OCI-LY3 (cell line): ENCODE results near the gene HSPA12A.

Experiments
- EZH2phosphoT487 ChIP-seq: fragments of 200-600 bp; shearing (Covaris generic); IDR thresholded peaks from 2 replicates; pipeline ENCODE4 v1.6.1; 2018; ENCODE audit warnings: antibody characterized with exemption, mixed run types, low read depth
- TF ChIP-seq, protein P1 (sequence below): fragments of 200-600, 300-600 bp; sonication (generic); IDR thresholded peaks from 2 replicates; pipeline ENCODE4 v1.5.1; 2014; ENCODE audit warnings: antibody characterized with exemption, low read length, low read depth

DNA sequence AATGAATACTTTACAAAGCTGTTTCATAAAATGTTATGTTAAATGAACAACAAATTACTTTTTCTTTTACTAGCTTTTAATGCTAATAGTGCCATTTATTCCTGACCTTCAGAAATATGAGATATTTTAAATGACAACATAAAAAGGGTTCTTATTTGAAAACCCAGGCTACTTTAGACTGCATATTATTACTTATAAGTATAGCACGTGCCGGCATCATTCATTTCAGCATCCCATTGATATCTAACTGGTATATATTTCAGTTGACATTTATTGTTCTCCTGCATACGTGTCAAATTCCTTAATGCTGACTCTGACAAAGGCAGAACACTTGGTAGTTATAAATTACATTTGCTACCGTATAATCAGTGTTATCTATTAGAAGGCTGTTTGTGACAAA, 86.3 kb downstream of the HSPA12A start:
- TF ChIP-seq, protein P1, sequence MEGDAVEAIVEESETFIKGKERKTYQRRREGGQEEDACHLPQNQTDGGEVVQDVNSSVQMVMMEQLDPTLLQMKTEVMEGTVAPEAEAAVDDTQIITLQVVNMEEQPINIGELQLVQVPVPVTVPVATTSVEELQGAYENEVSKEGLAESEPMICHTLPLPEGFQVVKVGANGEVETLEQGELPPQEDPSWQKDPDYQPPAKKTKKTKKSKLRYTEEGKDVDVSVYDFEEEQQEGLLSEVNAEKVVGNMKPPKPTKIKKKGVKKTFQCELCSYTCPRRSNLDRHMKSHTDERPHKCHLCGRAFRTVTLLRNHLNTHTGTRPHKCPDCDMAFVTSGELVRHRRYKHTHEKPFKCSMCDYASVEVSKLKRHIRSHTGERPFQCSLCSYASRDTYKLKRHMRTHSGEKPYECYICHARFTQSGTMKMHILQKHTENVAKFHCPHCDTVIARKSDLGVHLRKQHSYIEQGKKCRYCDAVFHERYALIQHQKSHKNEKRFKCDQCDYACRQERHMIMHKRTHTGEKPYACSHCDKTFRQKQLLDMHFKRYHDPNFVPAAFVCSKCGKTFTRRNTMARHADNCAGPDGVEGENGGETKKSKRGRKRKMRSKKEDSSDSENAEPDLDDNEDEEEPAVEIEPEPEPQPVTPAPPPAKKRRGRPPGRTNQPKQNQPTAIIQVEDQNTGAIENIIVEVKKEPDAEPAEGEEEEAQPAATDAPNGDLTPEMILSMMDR = no peak
- no peak for TF ChIP-seq EZH2phosphoT487
